Activated effector memory CD4-positive, alpha-beta T cell treated with Interleukin-2 at 50 U/mL for 16 hours (primary cell): ENCODE measurements around the gene SERF2.
"Not testable (repeated sequence)": the region's sequence is repeated elsewhere in the genome, so short reads cannot be mapped to it uniquely, and the experiment has no call there.

Experiments
- DNase-seq: peaks from one replicate; pipeline ENCODE4 v3.0.0-alpha.2; 2020

SERF2 gene

GRCh38 chr15:43794269-43795037, 2.3 kb downstream of the SERF2 start:
- no peak for DNase-seq

DNA sequence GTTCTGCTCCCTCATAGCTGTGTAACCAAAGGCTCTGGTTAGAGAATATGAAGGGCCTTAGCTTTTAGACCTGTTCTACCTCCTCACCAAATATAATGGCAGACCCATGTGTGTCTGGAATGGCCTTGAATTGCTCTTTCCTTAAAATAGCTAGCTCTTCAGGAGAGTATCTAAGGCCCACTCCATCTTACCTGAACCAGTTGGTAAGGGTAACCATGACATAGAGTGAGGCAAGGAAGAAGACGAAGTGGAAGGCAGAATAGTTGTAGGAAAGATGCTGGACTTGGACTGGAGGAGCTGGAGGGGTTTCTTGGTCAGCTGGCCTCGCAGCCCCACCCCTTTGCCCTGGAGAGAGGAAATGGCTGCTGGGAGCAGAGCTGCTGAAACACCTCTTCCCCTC, 3.1 kb downstream of the SERF2 start:
- no peak for DNase-seq

GRCh38 chr15:43795997-43796396, 3.9 kb downstream of the SERF2 start:
- DNase-seq = no peak

- DNase-seq = no peak
These were observed 4.4 kb downstream of the SERF2 start for GRCh38 chr15:43796566-43796965.

DNA sequence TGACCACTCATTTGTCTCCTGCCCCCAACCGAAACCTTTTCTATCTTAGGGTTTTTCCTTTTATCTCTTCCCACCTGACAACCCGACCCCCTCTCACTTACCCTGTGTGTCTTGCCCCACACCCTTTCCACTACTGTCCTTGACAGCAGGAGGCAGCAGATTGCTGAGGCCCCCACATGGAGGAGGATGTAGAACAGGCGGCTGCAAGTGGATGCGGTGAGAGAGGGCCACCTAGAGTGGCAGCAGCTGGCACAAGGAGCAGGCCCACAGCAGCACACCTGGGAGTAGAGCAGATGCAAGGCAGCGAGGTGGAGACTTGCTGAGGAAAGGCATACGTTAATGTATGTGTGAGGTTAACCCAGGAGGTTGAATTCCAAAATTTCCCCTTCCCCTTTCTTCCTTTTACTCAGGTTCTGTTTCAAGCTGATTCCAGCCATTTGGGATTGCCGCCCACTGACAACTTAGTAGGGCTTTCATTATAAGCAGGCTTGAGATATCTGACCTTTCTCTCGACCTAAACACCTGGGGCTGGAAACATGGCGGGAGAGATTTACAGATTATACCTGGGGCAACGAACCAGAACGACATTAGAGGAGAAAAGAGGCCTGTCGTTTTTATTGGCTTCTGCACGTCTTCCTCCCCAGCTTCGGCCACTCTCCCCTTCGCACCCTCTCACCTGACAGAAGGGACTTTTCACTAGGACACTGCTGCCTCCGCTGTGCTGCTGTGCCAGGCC, 7.3 kb downstream of the SERF2 start:
- DNase-seq = no peak

DNA sequence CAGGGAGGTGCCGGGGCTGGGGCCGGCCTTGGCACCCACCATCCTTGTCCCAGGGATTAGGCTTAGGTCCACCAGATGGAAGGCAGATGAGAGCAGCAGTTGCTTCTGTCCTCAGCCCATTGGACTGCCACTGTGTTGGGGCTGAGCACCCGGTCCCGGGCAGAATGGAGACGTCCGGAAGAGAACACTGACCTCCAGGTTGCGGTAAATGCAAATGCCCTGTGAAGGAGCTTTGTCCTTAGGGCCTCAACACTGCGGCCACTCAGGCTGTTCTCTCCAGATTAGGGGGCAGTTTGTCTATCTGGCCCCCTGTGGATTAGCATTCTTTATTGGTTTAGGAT, 7.8 kb downstream of the SERF2 start, which contains the start of gene SERINC4:
TSS of gene SERINC4 (minus strand) at position 276 of the 341 bp plus-strand sequence. CDS start at position 42, 234 bp downstream.
- no peak for DNase-seq

- peak; percentile 91 for DNase-seq
These were observed 8.4 kb downstream of the SERF2 start, which contains the start of gene HYPK for GRCh38 chr15:43800286-43801141. HYPK (plus strand) TSS chr15:43800599; CDS start chr15:43800623, 24 bp downstream.

- not testable (repeated sequence) for DNase-seq
These were observed 10.6 kb downstream of the SERF2 start for GRCh38 chr15:43802676-43803075.

GRCh38 chr15:43808435-43808950, 16.4 kb downstream of the SERF2 start:
- DNase-seq = no peak

- DNase-seq = no peak
These were observed 17.0 kb downstream of the SERF2 start for GRCh38 chr15:43808960-43809678.

DNA sequence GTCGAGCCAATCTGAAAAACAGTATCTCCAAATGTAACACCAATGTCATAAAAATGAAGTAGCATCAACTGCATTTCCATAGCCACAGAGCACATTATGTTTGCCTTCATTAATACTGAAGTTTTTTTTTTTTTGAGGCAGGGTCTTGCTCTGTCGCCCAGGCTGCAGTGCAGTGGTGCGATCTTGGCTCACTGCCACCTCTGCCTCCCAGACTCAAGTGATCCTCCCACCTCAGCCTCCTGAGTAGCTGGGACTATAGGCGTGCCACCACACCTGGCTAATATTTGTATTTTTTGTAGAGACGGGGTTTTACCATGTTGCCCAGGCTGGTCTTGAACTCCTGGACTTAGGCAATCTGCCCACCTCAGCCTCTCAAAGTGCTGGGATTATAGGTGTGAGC, 22.9 kb downstream of the SERF2 start:
- not testable (repeated sequence) for DNase-seq

DNA sequence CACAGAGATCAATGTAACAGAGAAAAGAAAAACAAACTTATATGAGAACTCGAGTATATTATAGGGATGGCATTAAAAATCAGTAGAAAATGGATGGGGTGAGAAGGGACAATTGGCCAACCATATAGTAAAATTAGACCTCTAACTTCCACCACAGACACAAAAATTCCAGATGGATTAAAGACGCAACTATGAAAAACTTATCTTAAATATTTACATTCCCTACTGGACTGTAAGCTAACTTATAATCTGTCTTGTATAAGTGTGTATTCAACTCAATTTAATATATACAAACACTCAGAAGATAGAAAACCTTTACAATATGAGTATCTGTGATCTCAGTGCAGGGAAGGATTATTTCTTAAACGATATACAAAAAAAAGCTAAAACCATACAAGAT, 29.4 kb downstream of the SERF2 start:
- DNase-seq = no peak

- DNase-seq = peak; percentile 82
These were observed 32.5 kb downstream of the SERF2 start, which contains the start of gene MFAP1 for GRCh38 chr15:43824302-43825246. MFAP1 (minus strand) TSS chr15:43824690; CDS start chr15:43824569, 121 bp downstream.

- DNase-seq = not testable (repeated sequence)
These were observed 33.2 kb downstream of the SERF2 start for GRCh38 chr15:43825305-43825704.

DNA sequence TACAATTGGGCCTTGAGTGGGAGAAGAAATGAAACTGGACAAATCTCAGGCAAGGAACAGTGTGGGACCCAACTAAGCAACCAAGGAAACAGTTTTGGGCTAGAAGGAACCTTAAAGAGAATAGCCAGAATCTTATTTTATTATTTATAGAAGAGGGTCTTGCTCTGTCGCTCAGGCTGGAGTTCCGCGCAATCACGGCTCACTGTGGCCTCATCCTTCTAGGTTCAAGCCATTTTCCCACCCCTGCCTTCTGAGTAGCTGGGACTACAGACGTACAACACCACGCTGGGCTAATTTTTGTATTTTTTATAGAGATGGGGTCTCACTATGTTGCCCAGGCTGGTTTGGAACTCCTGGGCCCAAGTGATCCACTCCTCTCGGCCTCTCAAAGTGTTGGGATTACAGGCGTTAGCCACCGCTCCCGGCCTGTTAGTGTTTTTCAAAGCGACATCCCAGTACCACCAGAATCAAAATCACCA, 33.9 kb downstream of the SERF2 start:
- DNase-seq = no peak

DNA sequence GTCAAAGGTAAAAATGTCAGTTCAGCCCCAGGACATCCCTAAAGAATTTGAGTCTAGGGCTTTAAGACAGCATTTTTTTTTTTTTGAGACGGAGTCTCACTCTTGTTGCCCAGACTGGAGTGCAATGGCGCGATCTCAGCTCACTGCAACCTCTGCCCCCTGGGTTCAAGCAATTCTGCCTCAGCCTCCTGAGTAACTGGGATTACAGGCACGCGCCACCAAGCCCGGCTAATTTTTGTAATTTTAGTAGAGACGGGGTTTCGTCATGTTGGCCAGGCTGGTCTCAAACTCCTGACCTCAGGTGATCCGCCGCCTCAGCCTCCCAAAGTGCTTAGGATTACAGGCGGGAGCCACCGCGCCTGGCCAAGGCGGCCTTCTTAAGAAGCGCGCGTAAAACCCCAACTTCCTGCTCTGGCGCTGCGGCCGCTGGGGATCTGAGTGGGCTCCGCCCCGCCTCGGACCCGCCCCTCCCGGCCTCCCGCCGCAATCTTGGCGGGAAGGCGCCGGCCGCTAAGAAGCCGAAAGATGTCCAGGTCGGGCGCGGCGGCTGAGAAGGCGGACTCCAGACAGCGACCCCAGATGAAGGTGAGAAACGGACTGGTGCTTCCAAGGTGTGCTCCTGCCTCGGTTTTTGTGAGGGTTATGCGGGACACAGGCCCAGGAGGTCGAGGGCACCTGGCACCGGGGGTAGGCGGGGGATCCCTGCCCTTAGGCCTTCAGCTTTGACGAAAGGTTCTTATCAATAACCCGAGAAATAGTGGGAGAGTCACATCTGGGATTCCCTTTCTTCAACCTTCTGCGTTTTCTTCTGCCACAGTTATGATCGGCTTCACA, 34.6 kb downstream of the SERF2 start, which contains the start of gene WDR76:
TSS of gene WDR76 (plus strand) at position 495 of the 834 bp plus-strand sequence. CDS start at position 526, 31 bp downstream.
- DNase-seq = peak; percentile 63

GRCh38 chr15:43828061-43828657, 36.0 kb downstream of the SERF2 start:
- no peak for DNase-seq

DNA sequence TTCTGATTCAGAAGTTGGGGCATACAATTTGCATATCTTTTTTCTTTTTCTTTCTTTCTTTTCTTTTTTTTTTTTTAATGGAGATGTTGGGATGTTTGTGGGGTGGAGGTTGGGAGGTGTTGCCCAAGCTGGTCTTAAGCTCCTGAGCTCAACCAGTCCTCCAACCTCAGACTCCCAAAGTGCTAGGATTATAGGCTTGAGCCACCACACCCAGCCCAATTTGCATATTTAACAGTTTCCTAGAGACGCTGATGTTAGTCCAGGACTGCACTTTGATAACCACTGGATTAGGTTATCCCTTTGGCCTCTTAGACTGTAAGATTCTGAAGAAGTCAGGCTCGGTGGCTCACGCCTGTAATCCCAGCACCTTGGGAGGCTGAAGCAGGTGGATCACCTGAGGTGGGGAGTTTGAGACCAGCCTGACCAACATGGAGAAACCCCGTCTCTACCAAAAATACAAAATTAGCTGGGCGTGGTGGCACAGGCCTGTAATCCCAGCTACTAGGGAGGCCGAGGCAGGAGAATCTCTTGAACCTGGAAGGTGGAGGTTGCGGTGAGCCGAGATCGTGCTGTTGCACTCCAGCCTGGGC, 37.9 kb downstream of the SERF2 start:
- not testable (repeated sequence) for DNase-seq
